PC-3 (cell line): ENCODE results near the gene FANCL. TPM values are rescaled to one million over a fixed set of nuclear protein-coding genes. Genes with fewer than 3 reads are reported as not detected.
"Not testable (repeated sequence)": the region's sequence is repeated elsewhere in the genome, so short reads cannot be mapped to it uniquely, and the experiment has no call there.

Experiments
- ATAC-seq: fragments of 200-7000 bp; cut with Tn5 transposase; 2 replicates; pipeline ENCODE4 v1.9.1; 2020; ENCODE audit warnings: mild to moderate bottlenecking, moderate library complexity
- BruUV-seq: library from RNA; stranded (reverse); fragments of 400-500 nt; replicated peaks from 2 replicates; lab custom pipeline; 2021; lab: Mats Ljungman, UMichigan
- CTCF ChIA-PET: fragments of 300-600 bp; sonication (Branson Sonifier 250); formaldehyde crosslinking; loops from one replicate; lab custom pipeline; 2022; ENCODE audit warnings: antibody characterized with exemption; lab: Charles Lee
- POLR2A ChIA-PET: fragments of 300-600 bp; sonication (Branson Sonifier 250); formaldehyde crosslinking; loops from one replicate; lab custom pipeline; 2022; ENCODE audit warnings: antibody characterized with exemption; ENCODE audit not compliant: unreplicated experiment; lab: Charles Lee
- DNase-seq: peaks from one replicate; pipeline ENCODE4 v3.0.0-alpha.2; 2015
- H2AFZ ChIP-seq: fragments of 300-600 bp; sonication (generic); 2 replicates; pipeline ENCODE4 v1.6.0; 2016; ENCODE audit warnings: antibody characterized with exemption, low read length
- H3F3A ChIP-seq: fragments of 300-600 bp; sonication (generic); one replicate; pipeline ENCODE4 v1.6.0; 2017; ENCODE audit warnings: antibody characterized with exemption, low read length, control low read depth, mild to moderate bottlenecking; ENCODE audit not compliant: unreplicated experiment
- H3K27ac ChIP-seq: fragments of 300-600 bp; sonication (generic); 2 replicates; pipeline ENCODE4 v1.5.1; 2016; ENCODE audit warnings: mild to moderate bottlenecking, low read length
- H3K27me3 ChIP-seq: fragments of 300-600 bp; sonication (generic); 2 replicates; pipeline ENCODE4 v1.6.1; 2016; ENCODE audit warnings: low read length, mixed read lengths
- H3K36me3 ChIP-seq: fragments of 300-600 bp; sonication (generic); 2 replicates; pipeline ENCODE4 v1.6.1; 2016; ENCODE audit warnings: low read depth, mixed run types, low read length, mixed read lengths
- H3K4me1 ChIP-seq: fragments of 300-600 bp; sonication (generic); 2 replicates; pipeline ENCODE4 v1.5.1; 2016; ENCODE audit warnings: low read length; ENCODE audit not compliant: insufficient read depth
- H3K4me2 ChIP-seq: fragments of 300-600 bp; sonication (generic); 2 replicates; pipeline ENCODE4 v1.6.0; 2016; ENCODE audit warnings: low read length
- H3K4me3 ChIP-seq: fragments of 300-600 bp; sonication (generic); 2 replicates; pipeline ENCODE4 v1.5.1; 2016; ENCODE audit warnings: mild to moderate bottlenecking, low read length, mixed read lengths
- H3K79me2 ChIP-seq: fragments of 300-600 bp; sonication (generic); 2 replicates; pipeline ENCODE4 v1.6.1; 2017; ENCODE audit warnings: low read length, mixed read lengths
- H3K9ac ChIP-seq: fragments of 300-600 bp; sonication (generic); 2 replicates; pipeline ENCODE4 v1.6.0; 2016; ENCODE audit warnings: mild to moderate bottlenecking, low read length
- H3K9me2 ChIP-seq: fragments of 300-600 bp; sonication (generic); replicated peaks from 2 replicates; pipeline ENCODE4 v1.6.1; 2016; ENCODE audit warnings: mixed run types, low read length, mixed read lengths
- H3K9me3 ChIP-seq: fragments of 300-600 bp; sonication (generic); 2 replicates; pipeline ENCODE4 v1.6.1; 2016; ENCODE audit warnings: low read length, mixed read lengths
- H4K20me1 ChIP-seq: fragments of 300-600 bp; sonication (generic); 2 replicates; pipeline ENCODE4 v1.6.1; 2016; ENCODE audit warnings: low read length, mixed read lengths
- CTCF ChIP-seq: fragments of 300-600 bp; sonication (generic); conservative IDR thresholded peaks from 2 replicates; pipeline ENCODE4 v1.5.1; 2017; ENCODE audit warnings: antibody characterized with exemption, low read depth, mild to moderate bottlenecking, low read length
- EZH2 ChIP-seq: fragments of 300-600 bp; sonication (generic); IDR thresholded peaks from one replicate; pipeline ENCODE4 v1.6.1; 2017; ENCODE audit warnings: antibody characterized with exemption, mild to moderate bottlenecking, low read length; ENCODE audit not compliant: unreplicated experiment
- EZH2phosphoT487 ChIP-seq: fragments of 300-600 bp; sonication (generic); IDR thresholded peaks from 2 replicates; pipeline ENCODE4 v1.6.1; 2018; ENCODE audit warnings: mild to moderate bottlenecking, antibody characterized with exemption, low read length, borderline replicate concordance
- intact Hi-C: fragments of 100-400 bp; cut with micrococcal nuclease; formaldehyde crosslinking; loops from 2 replicates; pipeline ENCODE4 v1.9.0; 2023
- total RNA-seq: library from RNA; depleted of rRNA; stranded (reverse); fragments of >200 nt; gene quantifications from 2 replicates; pipeline ENCODE4 v1.2.3, GENCODE V29; 2014

Gene FANCL
- total RNA-seq, 1 experiment from 2014 or later: 18.0 TPM

- Histone ChIP-seq H3K9me3 (no peaks in the 10 kb centered on the region), H3K9ac (no peak overlapping the region), H3K4me1 (no peaks in the 10 kb centered on the region), H3K4me2 (no peak overlapping the region), H3K36me3 (peaks cover 37% of the 10 kb centered on the region), H3F3A (no peaks in the 10 kb centered on the region), H3K4me3 (no peak overlapping the region), H3K79me2 (no peaks in the 10 kb centered on the region), H2AFZ (no peak overlapping the region), H4K20me1 (no peaks in the 10 kb centered on the region), H3K9me2 (no peaks in the 10 kb centered on the region), H3K27ac (no peak overlapping the region), H3K27me3 (no peaks in the 10 kb centered on the region)
- ATAC-seq: no peak
- intact Hi-C loops: no loop called here
- CTCF ChIA-PET: no interaction called here
- DNase-seq: no peak
- no TSS peak for BruUV-seq
- POLR2A ChIA-PET: no interaction called here
- TF ChIP-seq CTCF (no peak), EZH2phosphoT487 (no peak)
Measured at GRCh38 chr2:58215429-58215828, 25.7 kb downstream of the FANCL start.

GRCh38 chr2:58210951-58211568 is 30.1 kb downstream of the FANCL start:
- BruUV-seq, H3K79me2 ChIP-seq, H3K9me3 ChIP-seq, H3K9me2 ChIP-seq, H3K27ac ChIP-seq, H3K4me2 ChIP-seq, H3K9ac ChIP-seq, POLR2A ChIA-PET, ATAC-seq, H3K4me1 ChIP-seq, H3F3A ChIP-seq, H2AFZ ChIP-seq, intact Hi-C loops, H4K20me1 ChIP-seq, H3K4me3 ChIP-seq, DNase-seq, H3K27me3 ChIP-seq, CTCF ChIA-PET: not testable (repeated sequence)
- peaks cover 30% of the 10 kb centered on the region for H3K36me3 ChIP-seq

DNA sequence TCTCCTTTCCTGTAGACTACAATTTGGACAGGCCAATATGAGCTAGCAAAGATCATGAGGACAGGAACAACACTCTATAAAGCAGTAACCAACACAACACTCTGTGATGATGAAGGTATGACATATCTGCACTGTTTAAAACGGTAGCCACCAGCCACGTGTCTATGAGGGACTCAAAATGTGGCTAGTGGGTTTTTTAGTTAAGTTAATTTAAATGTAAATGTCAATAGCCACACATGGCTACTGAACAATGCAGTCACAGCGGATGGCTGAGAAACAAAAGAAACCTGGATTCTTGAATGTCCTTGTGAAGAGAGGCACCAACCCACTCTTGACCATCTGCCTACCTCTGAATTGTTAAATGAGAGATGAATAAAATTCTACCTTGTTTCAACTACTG is 33.9 kb downstream of the FANCL start:
- H3F3A ChIP-seq: no peaks in the 10 kb centered on the region
- ATAC-seq: no peak
- intact Hi-C loops: no loop called here
- no peaks in the 10 kb centered on the region for H3K9me3 ChIP-seq
- ChIA-PET POLR2A (no interaction called here), CTCF (no interaction called here)
- H3K27me3 ChIP-seq: no peaks in the 10 kb centered on the region
- H3K4me1 ChIP-seq: peaks cover 28% of the 10 kb centered on the region
- H3K9ac ChIP-seq: no peak overlapping the region
- no peaks in the 10 kb centered on the region for H3K9me2 ChIP-seq
- H2AFZ ChIP-seq: no peak overlapping the region
- no peak overlapping the region for H3K4me2 ChIP-seq
- no peak overlapping the region for H3K27ac ChIP-seq
- no peaks in the 10 kb centered on the region for H4K20me1 ChIP-seq
- no peak for TF ChIP-seq CTCF
- no peak for TF ChIP-seq EZH2phosphoT487
- TF ChIP-seq EZH2: no peak
- no peaks in the 10 kb centered on the region for H3K79me2 ChIP-seq
- BruUV-seq: no TSS peak
- H3K36me3 ChIP-seq: peaks cover 10% of the 10 kb centered on the region
- H3K4me3 ChIP-seq: no peak overlapping the region
- DNase-seq: no peak
